H9 (cell line): ENCODE results near the gene GSN. TPM values are rescaled to one million over a fixed set of nuclear protein-coding genes. Genes with fewer than 3 reads are reported as not detected.

Source experiments
- DNase-seq: peaks from one replicate; pipeline ENCODE4 v3.0.0-alpha.2; 2017
- H2AFZ ChIP-seq: one replicate; pipeline ENCODE4 v1.6.1; 2013; ENCODE audit warnings: mild to moderate bottlenecking, low read length, control low read depth, moderate library complexity
- H2AK5ac ChIP-seq: 2 replicates; pipeline ENCODE4 v1.6.1; 2013; ENCODE audit warnings: low read length, control low read depth, mixed read lengths; ENCODE audit not compliant: insufficient read length
- H2BK120ac ChIP-seq: one replicate; pipeline ENCODE4 v1.6.1; 2013; ENCODE audit warnings: low read depth, mild to moderate bottlenecking, low read length, control low read depth, inconsistent platforms; ENCODE audit not compliant: poor library complexity, severe bottlenecking
- H2BK12ac ChIP-seq: 2 replicates; pipeline ENCODE4 v1.6.1; 2013; ENCODE audit warnings: low read length, control low read depth, mixed read lengths, low read depth; ENCODE audit not compliant: insufficient read length
- H2BK15ac ChIP-seq: 2 replicates; pipeline ENCODE4 v1.6.1; 2013; ENCODE audit warnings: low read depth, low read length, control low read depth
- H2BK20ac ChIP-seq: one replicate; pipeline ENCODE4 v1.6.1; 2013; ENCODE audit warnings: low read depth, mild to moderate bottlenecking, low read length, control low read depth, inconsistent platforms; ENCODE audit not compliant: poor library complexity, severe bottlenecking
- H2BK5ac ChIP-seq: 2 replicates; pipeline ENCODE4 v1.6.1; 2013; ENCODE audit warnings: low read length, control low read depth, mixed read lengths; ENCODE audit not compliant: insufficient read length
- H3K14ac ChIP-seq: 2 replicates; pipeline ENCODE4 v1.6.1; 2013; ENCODE audit warnings: low read length, control low read depth; ENCODE audit not compliant: insufficient read depth
- H3K18ac ChIP-seq: 2 replicates; pipeline ENCODE4 v1.6.1; 2013; ENCODE audit warnings: low read depth, mild to moderate bottlenecking, mixed read lengths, low read length, control low read depth; ENCODE audit not compliant: insufficient read length
- H3K23ac ChIP-seq: 2 replicates; pipeline ENCODE4 v1.6.1; 2013; ENCODE audit warnings: low read length, control low read depth, mixed read lengths, low read depth; ENCODE audit not compliant: insufficient read length
- H3K23me2 ChIP-seq: 2 replicates; pipeline ENCODE4 v1.6.1; 2013; ENCODE audit warnings: low read depth, mild to moderate bottlenecking, mixed read lengths, low read length, control low read depth; ENCODE audit not compliant: insufficient read length, poor library complexity, severe bottlenecking
- H3K27ac ChIP-seq: 2 replicates; pipeline ENCODE4 v1.5.1; 2013; ENCODE audit warnings: low read length, control low read depth, mixed read lengths, low read depth; ENCODE audit not compliant: insufficient read length
- H3K27me3 ChIP-seq: 2 replicates; pipeline ENCODE4 v1.6.1; 2013; ENCODE audit warnings: low read length, control low read depth, inconsistent platforms; ENCODE audit not compliant: insufficient read depth
- H3K4ac ChIP-seq: 2 replicates; pipeline ENCODE4 v1.6.1; 2013; ENCODE audit warnings: low read depth, mild to moderate bottlenecking, control low read depth, inconsistent platforms, low read length, moderate library complexity
- H3K4me1 ChIP-seq: 2 replicates; pipeline ENCODE4 v1.6.1; 2013; ENCODE audit warnings: low read length, control low read depth, inconsistent platforms; ENCODE audit not compliant: insufficient read depth
- H3K4me2 ChIP-seq: 2 replicates; pipeline ENCODE4 v1.6.1; 2013; ENCODE audit warnings: low read length, control low read depth, mixed read lengths; ENCODE audit not compliant: insufficient read length, insufficient read depth
- H3K56ac ChIP-seq: 2 replicates; pipeline ENCODE4 v1.6.1; 2013; ENCODE audit warnings: low read depth, mild to moderate bottlenecking, mixed read lengths, low read length, control low read depth; ENCODE audit not compliant: insufficient read length
- H3K79me1 ChIP-seq: 2 replicates; pipeline ENCODE4 v1.6.1; 2013; ENCODE audit warnings: low read depth, mild to moderate bottlenecking, moderate library complexity, low read length, control low read depth, inconsistent platforms; ENCODE audit not compliant: insufficient read depth, poor library complexity, severe bottlenecking
- H3K79me2 ChIP-seq: 2 replicates; pipeline ENCODE4 v1.6.1; 2013; ENCODE audit warnings: low read length, control low read depth, inconsistent platforms; ENCODE audit not compliant: insufficient read depth
- H3K9ac ChIP-seq: 2 replicates; pipeline ENCODE4 v1.6.1; 2013; ENCODE audit warnings: low read length, control low read depth, mixed read lengths; ENCODE audit not compliant: insufficient read length; ENCODE audit errors: extremely low read depth
- H3K9me3 ChIP-seq: one replicate; pipeline ENCODE4 v1.6.1; 2013; ENCODE audit warnings: low read depth, low read length, inconsistent platforms; ENCODE audit not compliant: control insufficient read depth
- H3T11ph ChIP-seq: one replicate; pipeline ENCODE4 v1.6.1; 2013; ENCODE audit warnings: mild to moderate bottlenecking, low read length, control low read depth, inconsistent platforms
- H4K20me1 ChIP-seq: one replicate; pipeline ENCODE4 v1.6.1; 2013; ENCODE audit not compliant: control insufficient read depth, insufficient read length, insufficient read depth
- H4K5ac ChIP-seq: 2 replicates; pipeline ENCODE4 v1.6.1; 2013; ENCODE audit warnings: low read depth, mild to moderate bottlenecking, mixed read lengths, low read length, control low read depth; ENCODE audit not compliant: insufficient read length
- H4K8ac ChIP-seq: replicated peaks from 2 replicates; pipeline ENCODE4 v1.6.1; 2013; ENCODE audit warnings: low read length, control low read depth, mixed read lengths, low read depth; ENCODE audit not compliant: insufficient read length
- H4K91ac ChIP-seq: 2 replicates; pipeline ENCODE4 v1.6.1; 2013; ENCODE audit warnings: low read depth, mild to moderate bottlenecking, moderate library complexity, mixed read lengths, low read length, control low read depth; ENCODE audit not compliant: insufficient read length
- H3K27ac Mint-ChIP-seq, 3 experiments: 2 replicates in 2 of 3; 3 replicates in 1 of 3; pipeline ENCODE4 v1.8.0; 2020 to 2021; ENCODE audit warnings: mixed read lengths in 3 of 3, mild to moderate bottlenecking in 1 of 3, moderate library complexity in 1 of 3
- H3K27me3 Mint-ChIP-seq: 2 replicates; pipeline ENCODE4 v1.8.0; 2021; ENCODE audit warnings: low read depth, mild to moderate bottlenecking, moderate library complexity, mixed read lengths
- H3K36me3 Mint-ChIP-seq, 3 experiments: 2 replicates in 2 of 3; 3 replicates in 1 of 3; pipeline ENCODE4 v1.8.0; 2020 to 2021; ENCODE audit warnings: low read depth in 3 of 3, mixed read lengths in 3 of 3; ENCODE audit not compliant: insufficient read depth in 1 of 3
- H3K4me1 Mint-ChIP-seq, 2 experiments: 2 replicates each; pipeline ENCODE4 v1.8.0; 2020; ENCODE audit warnings: mixed read lengths in 2 of 2
- H3K4me3 Mint-ChIP-seq, 2 experiments: 2 replicates in 1 of 2; 3 replicates in 1 of 2; pipeline ENCODE4 v1.8.0; 2020 to 2021; ENCODE audit warnings: mild to moderate bottlenecking in 2 of 2, mixed read lengths in 2 of 2, moderate library complexity in 1 of 2
- H3K9me3 Mint-ChIP-seq, 2 experiments: 2 replicates in 1 of 2; 3 replicates in 1 of 2; pipeline ENCODE4 v1.8.0; 2020; ENCODE audit warnings: mild to moderate bottlenecking in 2 of 2, mixed read lengths in 2 of 2, moderate library complexity in 1 of 2
- CTCF ChIP-seq: fragments of 200-600 bp; sonication (generic); conservative IDR thresholded peaks from 3 replicates; pipeline ENCODE4 v1.8.0; 2021; ENCODE audit warnings: antibody characterized with exemption, mild to moderate bottlenecking
- WGBS: extraction: QIAGEN DNeasy Blood & Tissue Kit; methylation state at CpG from one replicate; pipeline ENCODE4 v1.1.7; 2013; ENCODE audit warnings: missing lambda C conversion rate, low lambda C conversion rate, mixed read lengths; ENCODE audit not compliant: insufficient read length; ENCODE audit errors: extremely low coverage; 5-methylcytosine and 5-hydroxymethylcytosine counted together
- total RNA-seq: library from RNA; stranded (reverse); gene quantifications from 2 replicates; pipeline ENCODE4 v1.2.1, GENCODE V29; 2021

GSN gene
- total RNA-seq, 1 experiment from 2014 or later, result 14.9 TPM

GRCh38 chr9:121221664-121222055 is 46.3 kb upstream of the GSN start:
- Histone ChIP-seq H3K9me3 (no peaks in the 10 kb centered on the region), H2BK12ac (no peak overlapping the region), H3K79me1 (no peaks in the 10 kb centered on the region), H4K91ac (no peak overlapping the region), H3K4me1 (peaks cover 11% of the 10 kb centered on the region; the same call in 1 of the 2 replicates), H4K8ac (no peak overlapping the region), H3K56ac (no peak overlapping the region), H2BK20ac (no peak overlapping the region), H2BK5ac (no peak overlapping the region), H2BK120ac (no peak overlapping the region), H3K9ac (no peak overlapping the region), H2AFZ (no peak overlapping the region), H3T11ph (no peak overlapping the region), H3K14ac (no peak overlapping the region), H3K79me2 (no peaks in the 10 kb centered on the region), H3K4me2 (peak overlapping the region; percentile 1), H3K27ac (no peak overlapping the region), H3K27me3 (0 out of 2 replicates have a peak, but pooled peaks cover 2% of the 10 kb centered on the region), H3K23me2 (no peaks in the 10 kb centered on the region), H3K23ac (no peak overlapping the region), H3K18ac (no peak overlapping the region), H4K20me1 (no peaks in the 10 kb centered on the region), H4K5ac (no peak overlapping the region), H2AK5ac (no peak overlapping the region), H3K4ac (no peak overlapping the region), H2BK15ac (no peak overlapping the region)
- Mint-ChIP-seq H3K27me3 (peaks cover 45% of the 10 kb centered on the region), H3K27ac (peak overlapping the region; percentile 62 to 91 (median 90); a peak in 3 of 7 replicates), H3K36me3 (no peaks in the 10 kb centered on the region; a peak in 1 of 7 replicates), H3K4me1 (peaks cover 36 to 39% of the 10 kb centered on the region in 2 experiments), H3K9me3 (no peaks in the 10 kb centered on the region), H3K4me3 (peak overlapping the region in 1 of 2 experiments; percentile 73; a peak in 2 of 5 replicates)
- TF ChIP-seq CTCF, result no peak
- WGBS, result no CpG with 5 or more reads among the region's 2 CpGs
- peak; percentile 35 for DNase-seq
